Lower leg skin (tissue), 4 donors: ENCODE data around the gene ANKRD17. TPM values are rescaled to one million over a fixed set of nuclear protein-coding genes. Genes with fewer than 3 reads are reported as not detected.
A peak's percentile ranks its signal among the peaks of the same experiment; 100 is the strongest.

Experiments used
- DNase-seq, 2 donors: peaks; one replicate each; pipeline ENCODE4 v3.0.0-alpha.2; 2019; ENCODE audit warnings: low spot score in 2 of 2
- H3K4me3 ChIP-seq: fragments of 200-600 bp; sonication (generic); 2 replicates; pipeline ENCODE4 v1.5.1; 2017; ENCODE audit warnings: mild to moderate bottlenecking, low read depth; ENCODE audit not compliant: poor library complexity, severe bottlenecking
- POLR2A ChIP-seq, 2 donors: fragments of 450-650 bp; IDR thresholded peaks; one replicate each; pipeline ENCODE4 v1.6.1; 2016 to 2017; ENCODE audit warnings: antibody characterized with exemption in 2 of 2, mild to moderate bottlenecking in 1 of 2, moderate library complexity in 1 of 2
- WGBS, 2 donors: methylation state at CpG; one replicate each; pipeline ENCODE4 v1.1.5; 2018; 5-methylcytosine and 5-hydroxymethylcytosine counted together
- intact Hi-C: fragments of 100-400 bp; cut with DNase I; formaldehyde crosslinking; loops from one replicate; pipeline ENCODE4 v1.15.0; 2023; ENCODE audit warnings: low total_unique reads
- total RNA-seq, 4 donors: library from RNA; depleted of rRNA; stranded (reverse); fragments of >200 nt; gene quantifications; one replicate each; pipeline ENCODE4 v1.1.0, GENCODE V29; 2016
- TF ChIP-seq, protein P1 (sequence below), 3 donors: fragments of 450-650 bp; IDR thresholded peaks; one replicate each; pipeline ENCODE4 v1.5.1; 2016; ENCODE audit warnings: antibody characterized with exemption in 3 of 3, mild to moderate bottlenecking in 3 of 3, moderate library complexity in 2 of 3

ANKRD17 gene
- total RNA-seq, 4 donors from 2014 or later = 48.0 to 64.1 (median 57.0) TPM

DNA sequence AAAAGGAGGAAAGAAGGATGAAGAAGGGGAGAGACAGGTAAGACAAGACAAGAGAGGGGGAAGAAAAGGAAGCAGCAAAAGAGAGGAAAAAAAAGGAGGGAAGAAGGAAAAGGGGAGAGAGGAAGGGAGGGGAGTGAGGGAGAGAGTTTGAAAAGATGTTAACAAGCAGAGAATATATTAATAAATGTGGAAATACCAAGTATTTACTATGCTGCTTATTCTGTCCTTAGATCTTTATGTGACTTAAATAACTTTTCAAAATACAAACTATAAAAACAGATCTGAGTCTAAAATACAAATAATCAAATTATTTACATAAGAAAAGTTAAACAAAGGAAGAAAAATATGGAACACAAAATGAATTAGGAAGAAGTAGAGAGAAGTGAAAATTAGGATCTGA, 170.7 kb downstream of the ANKRD17 start:
- H3K4me3 ChIP-seq = no peak overlapping the region
- no peak for DNase-seq
- intact Hi-C loops = no loop called here
- TF ChIP-seq, protein P1, sequence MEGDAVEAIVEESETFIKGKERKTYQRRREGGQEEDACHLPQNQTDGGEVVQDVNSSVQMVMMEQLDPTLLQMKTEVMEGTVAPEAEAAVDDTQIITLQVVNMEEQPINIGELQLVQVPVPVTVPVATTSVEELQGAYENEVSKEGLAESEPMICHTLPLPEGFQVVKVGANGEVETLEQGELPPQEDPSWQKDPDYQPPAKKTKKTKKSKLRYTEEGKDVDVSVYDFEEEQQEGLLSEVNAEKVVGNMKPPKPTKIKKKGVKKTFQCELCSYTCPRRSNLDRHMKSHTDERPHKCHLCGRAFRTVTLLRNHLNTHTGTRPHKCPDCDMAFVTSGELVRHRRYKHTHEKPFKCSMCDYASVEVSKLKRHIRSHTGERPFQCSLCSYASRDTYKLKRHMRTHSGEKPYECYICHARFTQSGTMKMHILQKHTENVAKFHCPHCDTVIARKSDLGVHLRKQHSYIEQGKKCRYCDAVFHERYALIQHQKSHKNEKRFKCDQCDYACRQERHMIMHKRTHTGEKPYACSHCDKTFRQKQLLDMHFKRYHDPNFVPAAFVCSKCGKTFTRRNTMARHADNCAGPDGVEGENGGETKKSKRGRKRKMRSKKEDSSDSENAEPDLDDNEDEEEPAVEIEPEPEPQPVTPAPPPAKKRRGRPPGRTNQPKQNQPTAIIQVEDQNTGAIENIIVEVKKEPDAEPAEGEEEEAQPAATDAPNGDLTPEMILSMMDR (IDR thresholded peaks at IDR 0.05) = no peak
- TF ChIP-seq POLR2A (IDR thresholded peaks at IDR 0.05) = no peak

DNA sequence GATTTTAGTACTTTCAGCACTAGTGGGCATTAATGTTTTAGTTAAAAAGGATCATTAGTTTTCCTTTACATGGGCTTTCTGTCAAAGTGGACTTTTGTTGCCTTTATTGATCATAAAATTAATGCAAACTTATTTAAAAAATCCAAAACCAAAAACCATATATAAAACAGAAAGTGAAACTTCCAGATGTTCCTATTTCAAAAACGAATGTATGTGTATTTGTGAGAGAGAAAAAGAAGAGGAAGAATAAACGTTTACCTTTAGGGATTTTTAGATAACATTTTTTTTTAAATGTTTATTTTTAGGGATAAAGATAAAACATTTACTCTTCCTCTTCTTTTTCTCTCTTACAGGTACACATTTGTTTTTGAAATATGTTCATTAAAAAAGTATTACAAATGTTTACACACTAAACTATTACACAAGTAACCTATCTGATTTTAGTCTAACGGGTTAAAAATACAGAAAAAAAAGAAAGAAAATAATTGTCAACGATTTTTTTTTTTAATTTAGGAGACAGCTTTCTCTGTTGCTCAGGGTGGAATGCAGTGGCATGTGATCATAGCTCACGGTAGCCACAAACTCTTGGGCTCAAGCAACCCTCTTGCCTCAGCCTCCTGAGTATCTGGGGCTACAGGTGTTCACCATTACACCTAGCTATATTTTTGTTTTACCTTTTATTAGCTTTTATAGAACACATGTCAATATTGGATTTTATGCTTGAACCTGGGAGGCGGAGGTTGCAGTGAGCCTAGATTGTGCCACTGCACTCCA, 172.3 kb downstream of the ANKRD17 start:
- intact Hi-C loops = no loop called here
- TF ChIP-seq, protein P1 (IDR thresholded peaks at IDR 0.05) = no peak
- TF ChIP-seq POLR2A (IDR thresholded peaks at IDR 0.05) = no peak
- H3K4me3 ChIP-seq = no peak overlapping the region
- WGBS, 2 donors = 62 to 63% methylated on average over 6 of the region's 6 CpGs
- no peak for DNase-seq

DNA sequence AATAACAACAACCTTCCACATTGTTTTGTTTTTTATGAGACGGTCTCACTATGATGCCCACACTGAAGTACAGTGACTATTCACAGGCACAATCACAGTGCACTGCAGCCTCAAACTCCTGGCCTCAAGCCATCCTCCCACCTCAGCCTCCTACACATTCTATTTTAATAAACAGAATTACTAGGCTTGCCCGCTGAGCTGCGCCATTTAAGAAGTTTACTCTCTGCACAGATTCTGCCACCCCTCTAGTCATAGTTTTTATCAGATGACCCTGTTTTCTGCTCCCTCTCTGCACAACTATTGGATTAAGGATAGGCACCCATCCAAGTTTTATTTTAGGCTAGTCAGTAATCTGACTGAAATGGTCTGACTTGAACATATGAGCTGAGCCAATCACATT, 177.8 kb downstream of the ANKRD17 start:
- 72 to 75% methylated on average over 3 of the region's 3 CpGs for WGBS, 2 donors
- TF ChIP-seq, protein P1 (IDR thresholded peaks at IDR 0.05) = no peak
- TF ChIP-seq POLR2A (IDR thresholded peaks at IDR 0.05) = no peak
- intact Hi-C loops = no loop called here
- no peak overlapping the region for H3K4me3 ChIP-seq
- DNase-seq = no peak

DNA sequence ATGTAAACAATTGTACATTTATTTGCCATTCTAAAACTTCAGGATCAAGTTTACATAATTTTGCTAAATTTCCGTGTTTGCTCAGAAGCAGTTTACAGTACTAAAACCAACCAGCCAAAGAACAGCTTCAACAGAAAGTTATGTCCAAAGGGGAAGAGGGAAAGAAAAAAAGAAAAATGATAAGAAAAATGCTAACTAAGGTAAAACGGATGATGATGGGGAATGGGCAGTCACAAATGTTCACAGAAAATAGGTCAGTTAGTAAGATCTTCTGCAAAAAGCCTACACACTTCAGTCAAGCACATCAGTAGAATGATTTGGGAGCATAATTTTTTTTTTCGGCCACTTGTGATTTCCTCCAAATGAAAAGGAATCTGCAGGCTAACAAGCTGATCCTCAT, 182.8 kb downstream of the ANKRD17 start:
- DNase-seq = no peak
- intact Hi-C loops = no loop called here
- no peak overlapping the region for H3K4me3 ChIP-seq
- no peak for TF ChIP-seq POLR2A (IDR thresholded peaks at IDR 0.05)
- TF ChIP-seq, protein P1 (IDR thresholded peaks at IDR 0.05) = no peak
- 93 to 94% methylated on average over 3 of the region's 3 CpGs for WGBS, 2 donors

DNA sequence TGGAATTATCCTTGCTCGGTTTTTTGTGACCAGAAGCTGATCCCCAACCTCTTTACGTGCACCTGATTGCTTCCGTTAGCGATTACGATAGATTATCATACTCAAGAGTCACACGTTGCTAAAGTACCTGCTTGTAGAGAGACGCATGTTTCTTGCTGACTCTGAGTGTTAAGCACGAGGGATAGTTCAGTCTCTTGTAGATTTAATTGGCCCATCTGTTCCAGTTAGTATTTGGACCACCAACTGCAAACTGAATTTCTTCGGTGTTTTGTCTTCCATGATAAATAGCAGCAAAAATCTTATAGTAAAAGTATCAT, 188.6 kb downstream of the ANKRD17 start:
- 5 to 10% methylated on average over 9 of the region's 9 CpGs for WGBS, 2 donors
- no peak for TF ChIP-seq POLR2A (IDR thresholded peaks at IDR 0.05)
- TF ChIP-seq, protein P1 (IDR thresholded peaks at IDR 0.05) = no peak
- DNase-seq = no peak
- intact Hi-C loops = no loop called here
- peak overlapping the region; percentile 22 for H3K4me3 ChIP-seq
